Stimulated activated CD4-positive, alpha-beta T cell treated with anti-CD3 and anti-CD28 coated beads, Interleukin-15, amount 100 ng/mL, for 24 hours (primary cell): ENCODE results near the gene APOBEC4.

Source experiments
- DNase-seq: peaks from one replicate; pipeline ENCODE4 v3.0.0-alpha.2; 2020

The APOBEC4 gene

DNA sequence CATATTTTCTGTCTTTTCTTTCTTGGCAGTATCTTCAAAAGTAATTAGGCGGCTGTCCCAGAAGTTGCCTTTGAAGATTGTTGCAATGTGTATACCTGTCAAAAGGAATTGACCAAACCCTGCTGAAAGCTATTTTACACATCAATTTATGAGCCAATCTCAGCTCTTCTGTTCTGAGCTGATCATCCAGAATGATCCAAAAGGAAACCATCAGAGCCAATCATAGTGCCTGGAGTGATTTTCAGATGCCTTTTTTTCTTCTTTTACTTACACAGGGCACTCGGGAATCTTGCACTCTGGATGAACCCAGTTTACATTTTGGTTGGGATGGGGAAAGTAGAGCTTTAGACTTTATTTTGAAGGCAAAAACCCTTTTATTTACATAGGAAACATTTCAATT is 21.8 kb upstream of the APOBEC4 start:
- DNase-seq = no peak

DNA sequence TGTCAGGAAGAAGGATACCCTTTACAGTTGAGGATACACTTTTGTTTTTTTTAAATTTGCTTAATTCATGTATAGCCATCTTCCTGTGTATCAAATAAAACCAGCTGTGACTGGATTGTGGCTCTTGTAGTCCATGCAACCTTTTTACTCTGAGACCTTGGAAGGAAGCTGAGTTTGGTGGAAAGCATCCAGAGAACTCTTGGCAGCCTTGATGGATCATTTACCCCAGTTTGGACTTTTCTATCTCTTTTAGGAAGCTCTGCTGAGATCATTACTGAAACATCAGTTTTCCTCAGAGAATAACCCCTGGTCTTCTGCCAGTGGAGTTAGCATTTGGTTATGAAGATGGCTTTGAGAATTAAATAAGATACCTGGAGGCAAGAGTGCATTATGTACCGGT is 21.2 kb upstream of the APOBEC4 start:
- DNase-seq = no peak

DNA sequence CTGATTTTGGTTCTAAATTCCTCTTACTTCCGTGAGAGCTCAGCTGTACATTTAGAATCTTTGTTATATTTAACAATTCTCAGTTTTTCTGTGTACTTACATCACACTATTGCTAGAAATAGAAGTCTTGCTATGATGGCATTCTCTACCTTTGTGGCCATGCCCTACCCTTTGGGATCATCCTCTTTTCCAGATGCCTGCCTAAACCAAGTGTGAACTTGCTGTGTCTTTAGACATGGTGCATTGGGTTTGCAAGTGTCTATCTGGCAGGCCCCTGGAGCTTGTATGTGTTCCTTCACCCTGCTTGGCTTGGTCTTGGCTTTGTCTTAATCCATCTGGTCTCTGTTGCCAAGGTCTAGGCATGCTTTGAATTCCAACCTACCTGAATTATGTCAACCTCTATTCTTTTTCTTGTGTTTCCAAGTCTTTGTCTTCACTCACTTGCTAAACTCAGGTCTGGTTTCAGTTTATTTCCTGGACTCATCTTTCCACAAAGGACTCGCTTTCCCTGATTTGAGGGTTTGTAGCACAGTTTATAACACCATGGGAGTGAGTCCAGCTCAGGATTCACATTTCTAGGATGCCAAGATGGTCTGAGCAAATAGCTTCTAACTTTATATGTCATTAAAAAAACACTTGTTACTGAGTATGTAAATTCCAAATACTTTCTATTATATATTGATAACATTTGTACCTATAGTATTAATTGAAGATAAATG is 20.6 kb upstream of the APOBEC4 start:
- no peak for DNase-seq

DNA sequence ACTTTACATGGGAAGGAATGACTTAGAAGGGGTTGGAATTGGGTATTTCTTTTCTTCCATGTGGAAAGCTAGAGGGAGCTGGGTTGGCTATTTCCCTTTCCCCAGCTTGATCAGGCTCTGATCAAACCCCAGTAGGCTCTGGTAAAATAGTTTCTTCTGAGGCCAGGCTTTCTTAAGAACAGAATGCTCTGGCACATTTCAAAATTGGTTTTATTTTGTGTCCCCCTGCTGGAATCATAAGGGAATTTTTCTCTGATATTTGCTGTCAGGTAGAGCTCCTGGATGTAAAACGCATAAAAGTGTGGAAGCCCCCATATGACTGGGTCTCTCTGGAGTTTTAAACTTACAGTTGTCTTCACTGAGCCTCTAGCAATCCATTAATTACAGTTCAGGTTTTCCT is 17.1 kb upstream of the APOBEC4 start:
- no peak for DNase-seq

DNA sequence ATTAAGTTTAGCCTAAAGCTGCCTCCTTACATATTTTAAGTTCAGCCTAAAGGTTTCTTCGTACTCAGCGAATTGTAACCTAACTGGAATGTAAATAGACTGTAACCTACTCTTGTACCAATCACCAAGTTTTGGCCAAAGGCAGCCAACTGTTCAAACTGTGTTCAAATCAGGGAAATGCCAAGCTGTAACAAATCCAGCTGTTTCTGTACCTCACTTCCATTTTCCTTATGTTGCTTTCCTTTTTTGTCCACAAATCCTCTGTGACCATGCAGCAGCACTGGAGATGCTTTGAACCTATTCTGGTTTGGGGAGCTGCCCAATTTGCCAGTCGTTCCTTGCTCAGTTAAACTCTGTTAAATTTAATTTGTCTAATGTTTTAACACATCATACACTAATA is 3.2 kb upstream of the APOBEC4 start:
- no peak for DNase-seq

DNA sequence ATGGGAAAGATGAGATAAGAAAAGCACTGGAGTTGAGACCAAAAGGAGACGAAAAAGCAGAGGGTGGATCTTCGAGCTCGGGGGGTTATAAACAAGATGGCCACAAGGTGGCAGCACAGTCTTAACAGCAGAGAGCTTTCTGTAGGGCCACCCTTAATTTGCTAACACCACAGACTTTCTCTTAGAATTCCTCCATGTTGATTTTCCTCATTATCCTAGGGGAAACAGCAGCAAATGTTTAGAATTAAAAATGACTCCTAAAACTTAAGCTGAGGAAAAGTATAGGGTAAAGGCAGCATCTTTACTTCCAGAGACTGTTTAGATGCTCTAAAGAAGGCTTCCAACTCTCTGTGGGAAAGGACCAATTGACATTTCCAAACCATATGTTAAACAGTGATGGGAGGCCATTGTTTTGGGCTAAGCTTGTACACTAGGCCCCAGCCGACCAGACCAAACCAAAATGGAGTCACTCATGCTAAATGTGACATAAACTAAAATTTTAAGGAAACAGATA is 2.5 kb upstream of the APOBEC4 start:
- peak; percentile 82 for DNase-seq

DNA sequence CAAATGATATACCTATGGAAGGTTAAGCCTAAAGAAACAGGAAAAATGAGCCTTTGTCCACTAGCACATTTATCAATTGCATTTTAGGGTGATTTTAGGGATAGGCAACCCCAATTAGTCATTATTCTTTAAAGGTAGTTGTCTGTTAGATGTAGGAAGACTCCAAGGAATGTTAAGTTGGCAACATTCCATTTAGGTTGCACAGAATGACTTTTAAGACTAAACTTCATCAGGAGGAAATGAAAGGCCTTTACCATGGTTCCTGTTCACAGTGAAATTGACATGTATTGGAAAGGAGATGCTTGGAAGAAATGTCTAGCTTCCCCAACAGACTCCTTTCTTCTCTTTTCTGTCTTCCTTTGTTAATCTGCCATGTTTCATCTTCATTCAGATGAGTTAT is 1.6 kb upstream of the APOBEC4 start:
- DNase-seq = no peak

DNA sequence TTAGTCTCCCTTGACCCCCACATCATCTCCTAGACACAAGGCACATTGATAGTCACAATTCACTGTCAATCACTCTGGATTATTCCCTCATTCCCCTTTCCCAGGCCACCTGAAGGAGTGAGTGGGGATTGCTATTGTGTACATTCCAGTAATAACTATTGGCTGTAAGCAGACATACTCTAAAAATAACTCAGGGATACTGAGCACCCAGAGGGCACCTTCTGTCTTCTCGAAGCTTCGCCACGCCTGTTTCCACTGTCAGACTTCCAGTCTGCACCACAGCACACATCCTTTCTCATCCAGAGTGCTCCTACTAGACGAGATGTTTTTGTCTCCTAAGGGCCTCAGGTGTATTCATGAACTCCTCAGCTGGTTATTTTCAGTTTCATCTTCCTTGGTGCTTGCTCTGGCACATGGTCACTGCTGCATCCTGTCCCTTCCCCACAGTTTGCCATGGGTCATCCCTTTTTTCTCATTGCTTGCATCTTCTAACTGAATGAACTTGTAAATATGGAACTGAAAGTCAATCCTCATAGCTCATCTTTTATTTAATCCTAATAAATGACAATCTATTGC is 848 bp upstream of the APOBEC4 start:
- no peak for DNase-seq

DNA sequence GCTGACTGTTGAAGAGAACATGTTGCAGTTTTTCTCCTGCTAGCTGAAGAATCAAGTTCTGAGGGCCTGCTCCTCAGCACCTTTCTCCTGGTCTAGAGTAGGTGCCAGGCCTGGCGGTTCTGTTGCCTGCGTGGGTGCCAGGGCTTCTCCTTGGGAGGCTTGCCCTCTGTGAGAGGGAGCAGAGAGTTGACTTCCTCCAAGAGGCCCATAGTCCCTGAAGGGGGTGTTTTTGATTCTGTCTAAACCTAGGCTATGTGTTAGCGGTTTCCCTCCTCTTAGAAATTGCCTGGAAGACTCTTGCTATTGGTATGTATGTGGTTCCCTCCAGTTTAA is 312 bp upstream of the APOBEC4 start:
- no peak for DNase-seq

DNA sequence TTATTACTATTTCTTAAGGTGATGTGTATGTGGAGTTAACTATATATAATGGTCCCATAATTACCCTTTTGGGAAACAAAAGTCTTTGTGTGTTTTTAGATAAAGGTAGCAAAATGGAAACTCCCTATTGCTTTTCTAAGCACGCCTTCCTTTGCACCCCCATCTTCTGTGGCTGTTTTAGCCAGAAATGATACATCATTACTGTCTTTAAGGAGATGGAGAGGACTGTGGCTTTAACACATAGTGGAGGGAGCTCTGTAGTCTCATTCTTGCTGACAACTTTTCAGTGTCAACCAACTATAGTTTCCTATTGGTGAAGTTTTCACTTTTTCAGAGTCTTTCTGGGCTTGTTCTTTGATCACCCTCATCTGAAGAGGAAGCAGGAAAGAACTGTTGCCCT is 1.0 kb downstream of the APOBEC4 start:
- peak; percentile 32 for DNase-seq

DNA sequence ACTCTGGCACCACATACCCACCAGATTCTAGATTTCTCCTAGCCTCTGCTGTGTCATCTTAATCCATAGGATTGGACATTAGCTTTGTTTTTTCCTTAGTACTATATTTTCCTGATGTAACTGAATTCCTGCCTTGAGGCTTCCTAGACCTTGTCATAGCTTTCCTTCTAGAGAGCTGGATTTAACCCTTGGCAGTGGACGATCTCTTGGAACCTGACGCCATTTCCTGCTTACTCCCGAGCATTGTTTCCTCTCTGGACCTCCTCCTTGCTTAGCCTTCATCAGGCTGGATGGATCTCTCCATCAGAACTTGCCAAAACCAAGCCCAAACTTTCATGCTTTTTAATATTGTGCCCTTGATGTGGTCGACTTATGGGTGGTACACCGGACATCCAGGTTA is 1.5 kb downstream of the APOBEC4 start:
- no peak for DNase-seq

DNA sequence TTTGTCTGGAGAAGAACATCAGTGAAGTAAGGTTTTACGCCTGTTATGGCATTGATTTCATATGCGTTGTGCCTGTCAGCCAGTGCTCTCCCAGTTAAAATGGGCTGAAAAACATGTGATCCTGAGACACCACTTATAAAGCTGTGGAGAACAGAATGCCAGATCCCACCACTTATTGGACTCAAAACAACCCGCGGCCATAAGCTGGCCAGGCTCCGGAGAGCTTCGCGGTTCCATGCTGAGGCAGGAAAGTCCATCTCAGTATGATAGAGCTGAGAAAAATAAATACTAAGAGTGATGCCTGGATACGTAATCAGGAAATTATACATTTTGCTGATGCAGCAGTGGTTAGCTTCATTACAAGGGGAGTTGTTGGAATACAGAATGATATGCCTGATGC is 5.1 kb downstream of the APOBEC4 start:
- DNase-seq = no peak

DNA sequence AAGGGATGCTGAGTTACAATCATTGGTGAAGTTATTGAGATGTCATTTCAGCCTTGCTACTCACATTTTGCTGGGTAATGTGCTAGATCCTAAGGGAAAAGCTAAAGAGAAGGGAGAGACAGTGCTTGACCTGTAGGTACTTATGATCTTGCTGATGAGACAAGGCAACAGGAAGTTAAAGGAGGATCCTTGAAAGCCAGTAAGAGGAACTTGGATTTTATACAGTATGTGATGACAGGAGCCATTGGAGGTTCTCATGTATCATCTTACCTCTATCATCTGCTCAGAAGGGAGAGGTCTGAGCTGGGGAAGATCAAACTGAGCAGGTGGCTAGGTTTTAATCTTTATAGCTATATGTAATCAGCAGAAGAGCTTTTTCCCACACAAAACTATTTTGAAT is 6.3 kb downstream of the APOBEC4 start:
- no peak for DNase-seq

DNA sequence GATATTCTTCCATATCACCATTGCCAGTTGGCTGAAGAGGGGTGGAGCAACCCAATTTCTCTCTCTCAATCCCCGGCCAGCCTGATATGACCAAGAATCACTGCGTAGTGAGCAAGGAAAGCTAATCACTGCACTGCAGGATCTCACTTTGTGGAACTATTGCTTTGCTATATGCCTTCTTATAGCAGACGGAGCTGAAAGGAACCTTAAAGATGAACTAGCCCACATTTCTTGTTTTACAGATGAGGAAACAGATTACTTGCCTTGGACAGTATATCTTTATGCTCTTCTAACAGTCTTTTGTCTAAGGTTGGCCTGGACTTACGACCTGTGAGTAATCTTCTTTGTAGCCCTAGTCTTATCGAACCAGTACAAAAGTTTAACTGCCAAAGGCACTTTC is 7.6 kb downstream of the APOBEC4 start:
- no peak for DNase-seq

DNA sequence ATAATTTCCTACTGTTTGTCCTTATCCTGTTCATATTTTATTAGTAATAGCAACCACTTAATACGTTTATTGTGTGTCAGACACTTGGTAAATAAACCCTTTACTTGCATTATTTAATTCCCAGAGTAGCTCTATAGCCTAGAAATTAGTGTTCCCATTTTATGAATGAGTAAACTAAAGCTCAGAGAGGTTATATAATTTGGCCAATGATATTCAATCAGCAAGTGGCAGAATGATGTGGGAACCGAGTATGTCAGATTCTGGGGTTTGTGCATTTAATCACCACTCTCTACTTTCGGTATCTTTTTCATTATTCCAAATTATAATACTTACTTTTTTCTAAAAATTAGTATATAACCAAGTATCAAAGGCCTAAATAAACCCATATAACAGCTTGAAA is 10.9 kb downstream of the APOBEC4 start:
- DNase-seq = no peak

DNA sequence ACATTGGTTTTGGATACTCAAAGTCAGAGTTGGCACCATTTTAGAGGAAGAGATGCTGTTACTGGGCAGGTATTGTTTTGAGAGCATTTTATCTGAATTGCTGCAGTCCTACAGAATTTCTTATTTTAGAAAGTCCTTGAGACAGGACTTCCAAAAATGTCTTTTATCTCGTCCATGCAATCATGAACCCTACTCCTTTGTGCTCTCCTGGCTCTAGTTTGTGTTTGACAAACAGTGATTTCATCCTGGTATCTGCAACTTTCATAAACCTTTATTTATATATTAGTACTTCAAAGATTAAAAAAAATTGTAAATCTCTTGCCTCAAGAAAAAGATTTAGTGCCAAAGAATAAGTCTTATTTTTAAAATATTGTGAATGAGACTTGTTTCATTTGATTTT is 12.9 kb downstream of the APOBEC4 start:
- no peak for DNase-seq

DNA sequence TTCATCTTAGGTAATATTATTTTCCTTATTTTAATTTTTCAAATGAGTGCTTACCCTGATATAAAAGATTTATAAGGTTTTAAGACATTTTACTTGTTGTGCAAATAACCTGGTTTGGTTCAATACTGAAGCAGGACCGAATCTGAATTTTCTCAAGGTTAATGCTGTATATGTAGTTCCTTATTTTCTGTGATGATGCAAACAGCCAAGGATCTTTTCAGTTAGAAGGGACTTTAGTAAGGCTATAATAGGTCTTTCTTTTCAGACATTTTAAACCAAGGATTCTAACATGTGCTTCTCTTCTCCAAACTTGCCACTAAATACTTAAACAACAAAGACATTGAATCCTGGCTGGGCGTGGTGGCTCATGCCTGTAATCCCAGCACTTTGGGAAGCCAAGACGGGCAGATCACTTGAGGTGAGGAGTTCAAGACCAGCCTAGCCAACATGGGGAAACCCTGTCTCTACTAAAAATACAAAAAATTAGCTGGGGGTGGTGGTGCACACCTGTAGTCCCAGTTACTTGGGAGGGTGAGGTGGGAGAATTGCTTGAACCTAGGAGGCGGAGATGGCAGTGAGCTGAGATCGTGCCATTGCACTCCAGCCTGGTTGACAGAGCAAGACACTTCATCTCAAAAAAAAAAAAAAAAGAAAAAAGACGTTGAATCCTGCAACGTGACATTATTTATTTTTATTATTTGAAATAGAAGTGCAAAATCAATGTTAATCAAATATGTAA is 14.3 kb downstream of the APOBEC4 start:
- no peak for DNase-seq

DNA sequence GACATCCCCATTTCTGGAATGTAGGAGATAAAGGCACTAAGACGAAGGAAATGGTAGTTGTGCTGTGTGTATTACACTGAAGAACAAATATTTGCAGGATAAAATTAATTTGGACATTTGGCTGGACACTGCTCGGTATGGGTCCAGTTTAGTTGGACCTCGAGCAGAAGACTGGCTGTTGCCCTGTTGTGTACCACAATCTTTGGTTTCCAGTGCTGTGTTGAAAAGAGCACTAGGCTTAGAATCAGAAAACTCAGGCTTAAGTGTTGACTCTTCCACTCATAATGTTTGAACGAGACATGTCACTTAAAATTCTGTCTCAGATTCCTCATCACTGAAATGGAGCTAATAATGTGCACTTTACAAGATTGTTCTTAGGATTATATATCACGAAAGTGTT is 16.3 kb downstream of the APOBEC4 start:
- DNase-seq = no peak

DNA sequence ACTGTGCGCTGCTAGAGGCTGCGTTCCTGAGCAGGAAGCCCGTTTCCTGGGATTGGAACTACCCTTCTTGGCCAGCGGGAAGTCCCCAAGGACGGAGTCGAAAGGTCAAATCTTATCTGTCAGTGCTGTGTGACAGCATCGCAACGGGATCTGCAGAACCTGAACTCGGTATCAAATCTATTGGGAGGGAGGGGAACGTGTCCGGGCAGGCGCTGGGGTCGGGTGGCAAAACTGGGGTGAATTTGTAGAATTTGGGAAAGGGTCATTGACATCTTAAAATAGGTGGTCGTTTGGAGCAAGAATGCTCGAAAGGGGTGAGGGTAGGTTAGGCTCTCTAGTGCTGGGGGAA is 16.8 kb downstream of the APOBEC4 start:
- DNase-seq = no peak

DNA sequence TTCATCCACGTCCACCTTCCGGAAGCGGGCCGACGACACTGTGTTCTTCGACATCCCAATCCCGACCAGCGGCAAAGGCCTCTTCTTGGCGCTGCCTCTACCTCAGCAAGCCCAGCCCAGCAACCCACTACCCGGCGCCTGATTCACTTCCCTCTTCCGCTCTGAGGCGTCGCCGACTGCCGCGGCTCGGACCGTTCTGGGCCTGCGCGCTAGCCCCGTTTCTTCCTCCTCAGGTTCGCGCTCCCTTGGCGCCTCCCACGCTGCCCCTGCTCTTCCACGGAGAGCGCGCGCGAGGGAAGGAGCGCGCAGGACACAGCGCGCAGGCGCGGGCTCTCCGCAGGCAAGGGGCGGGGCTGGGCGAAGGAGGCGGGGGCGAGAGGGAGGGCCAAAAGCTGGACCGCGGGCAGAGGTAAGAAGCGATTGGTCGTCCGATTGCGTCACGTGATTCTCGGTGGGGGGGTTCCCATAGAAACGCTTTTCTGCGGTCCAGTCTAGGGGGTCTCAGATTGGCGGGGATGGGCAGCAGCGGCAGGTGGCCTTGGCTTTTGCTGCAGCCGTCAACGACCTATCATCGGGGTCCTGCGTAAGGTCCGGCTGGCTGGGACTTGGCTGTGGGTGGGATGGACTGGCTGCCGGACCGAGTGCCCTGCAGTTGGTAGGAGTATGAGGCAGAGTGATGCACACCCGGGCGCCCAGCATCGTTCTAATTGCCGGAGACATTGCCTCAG is 17.3 kb downstream of the APOBEC4 start, which contains the start of gene ARPC5:
Gene ARPC5 (minus strand): TSS at position 178 of the 728 bp plus-strand sequence. CDS start 124 bp downstream, at position 54.
- DNase-seq = peak; percentile 97

DNA sequence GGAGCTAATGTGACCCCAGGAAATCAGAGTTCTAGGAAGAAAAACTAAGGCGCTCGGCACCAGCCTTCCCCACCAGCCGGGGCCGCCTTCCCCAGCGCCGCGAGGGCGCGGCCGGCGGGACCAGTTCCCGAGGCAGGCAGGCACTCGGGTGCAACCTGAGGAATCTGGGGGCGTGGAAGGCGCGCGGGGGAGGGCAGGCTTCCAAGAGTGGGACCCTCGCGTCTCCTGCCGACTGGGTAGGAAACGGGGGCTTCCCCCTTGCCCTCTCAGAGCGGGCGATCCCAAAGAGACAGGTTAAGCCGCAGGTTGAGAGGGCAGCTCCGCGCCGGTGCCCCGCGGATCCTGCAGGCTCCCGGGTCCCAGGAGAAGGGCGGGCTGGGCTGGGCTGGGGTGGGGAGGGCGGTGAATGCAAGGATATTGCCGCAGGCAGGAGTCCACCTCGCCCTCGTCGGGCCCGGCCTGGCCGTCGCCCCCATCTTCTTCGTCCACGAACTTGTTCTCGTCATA is 18.0 kb downstream of the APOBEC4 start:
- DNase-seq = peak; percentile 45

DNA sequence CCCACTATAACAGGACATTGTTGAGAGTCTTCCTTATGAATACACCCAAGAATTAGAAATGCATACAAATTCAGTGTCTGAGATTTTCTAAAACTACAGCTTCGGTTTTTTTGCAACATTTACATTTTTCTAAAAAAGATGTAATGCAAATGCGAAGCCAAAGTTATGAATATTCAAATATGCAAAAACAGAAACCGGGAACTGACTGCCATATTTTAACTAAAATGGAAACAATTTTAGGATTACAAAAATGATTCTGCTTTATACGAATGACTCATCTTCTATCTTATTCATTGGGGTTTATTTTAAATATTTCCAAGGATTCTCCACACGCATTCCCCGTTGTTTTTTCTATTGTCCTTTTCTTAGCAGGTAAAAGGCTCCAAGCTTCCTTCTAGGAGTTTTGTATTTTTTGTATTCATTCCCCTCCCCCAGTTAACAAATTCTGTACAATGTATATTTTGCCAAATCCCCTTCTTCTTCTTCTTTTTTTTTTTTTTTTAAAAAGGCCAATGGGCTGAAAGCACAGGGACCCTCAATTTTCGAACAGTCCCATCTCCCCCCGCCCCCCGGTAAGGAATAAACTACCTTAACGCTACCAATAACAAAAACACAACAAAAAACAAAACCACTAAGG is 18.6 kb downstream of the APOBEC4 start:
- DNase-seq = no peak
